ENCODE data around the gene OTOP3.
A peak's percentile ranks its signal among the peaks of the same experiment; 100 is the strongest.
"Not testable (repeated sequence)": the region's sequence is repeated elsewhere in the genome, so short reads cannot be mapped to it uniquely, and the experiment has no call there.

OTOP3 gene

GRCh38 chr17:74981979-74982662 is 46.4 kb downstream of the OTOP3 start:
- peak overlapping the region; percentile 80 for H3K4me3 ChIP-seq (ENCODE audit: low read length)
- peak; percentile 56 for DNase-seq (ENCODE audit: low read depth)
- peak; percentile 6; the same call in 1 of the 2 replicates for TF ChIP-seq CTCF (conservative IDR thresholded peaks at IDR 0.05; ENCODE audit: low read length)

GRCh38 chr17:74982663-74983313 is 47.1 kb downstream of the OTOP3 start:
- H3K4me3 ChIP-seq (ENCODE audit: low read length): peak overlapping the region; percentile 80
- not testable (repeated sequence) for DNase-seq (ENCODE audit: low read depth)

- no peak overlapping the region for H3K4me3 ChIP-seq (ENCODE audit: low read length)
Observed at GRCh38 chr17:74986206-74986576, 50.5 kb downstream of the OTOP3 start.

DNA sequence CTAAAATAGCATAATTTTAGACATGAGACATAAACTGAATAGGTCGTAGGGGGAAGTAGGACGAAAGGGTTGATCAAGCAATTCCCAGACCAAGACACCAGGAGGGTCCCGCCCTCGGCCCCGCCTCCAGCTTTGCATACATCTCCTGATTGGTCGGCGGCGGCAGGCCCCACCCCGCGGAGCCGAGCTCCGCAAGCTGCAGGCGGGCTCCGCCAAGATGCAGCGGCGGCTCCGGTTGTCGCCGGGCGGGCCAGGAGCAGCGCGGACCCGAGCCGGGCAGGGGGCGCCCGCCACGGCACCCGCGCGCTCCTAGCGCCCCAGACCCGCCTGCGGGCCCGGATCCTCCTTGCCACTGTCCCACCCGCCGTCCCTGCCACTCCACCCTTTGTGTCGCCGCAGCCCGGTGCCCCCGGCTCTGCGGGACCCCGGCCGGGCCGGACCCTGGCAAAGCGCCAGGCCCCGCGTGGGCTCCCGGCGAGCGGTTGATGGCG is 51.8 kb downstream of the OTOP3 start, which contains the start of gene CDR2L:
Gene CDR2L (plus strand): TSS at position 215 of the 491 bp plus-strand sequence. CDS start 412 bp downstream, outside the sequence.
- peak; percentile 90 for DNase-seq (ENCODE audit: low read depth)
- TF ChIP-seq CTCF (conservative IDR thresholded peaks at IDR 0.05; ENCODE audit: low read length): no peak
- peak within 1 kb of the TSS; percentile 91 for H3K4me3 ChIP-seq (ENCODE audit: low read length)

More at GRCh38 chr17:74986206-74986576, 50.5 kb downstream of the OTOP3 start:
- TF ChIP-seq CTCF (conservative IDR thresholded peaks at IDR 0.05; ENCODE audit: low read length): no peak
- no peak for DNase-seq (ENCODE audit: low read depth)

- peak; percentile 29 for TF ChIP-seq CTCF (conservative IDR thresholded peaks at IDR 0.05; ENCODE audit: low read length)
- H3K4me3 ChIP-seq (ENCODE audit: low read length): peak overlapping the region; percentile 91
- peak; percentile 78 for DNase-seq (ENCODE audit: low read depth)
Observed at GRCh38 chr17:74987909-74988711, 52.4 kb downstream of the OTOP3 start.

- no peak overlapping the region for H3K4me3 ChIP-seq (ENCODE audit: low read length)
- no peak for DNase-seq (ENCODE audit: low read depth)
- TF ChIP-seq CTCF (conservative IDR thresholded peaks at IDR 0.05; ENCODE audit: low read length): no peak
Observed at GRCh38 chr17:74990581-74991105, 54.9 kb downstream of the OTOP3 start.

DNA sequence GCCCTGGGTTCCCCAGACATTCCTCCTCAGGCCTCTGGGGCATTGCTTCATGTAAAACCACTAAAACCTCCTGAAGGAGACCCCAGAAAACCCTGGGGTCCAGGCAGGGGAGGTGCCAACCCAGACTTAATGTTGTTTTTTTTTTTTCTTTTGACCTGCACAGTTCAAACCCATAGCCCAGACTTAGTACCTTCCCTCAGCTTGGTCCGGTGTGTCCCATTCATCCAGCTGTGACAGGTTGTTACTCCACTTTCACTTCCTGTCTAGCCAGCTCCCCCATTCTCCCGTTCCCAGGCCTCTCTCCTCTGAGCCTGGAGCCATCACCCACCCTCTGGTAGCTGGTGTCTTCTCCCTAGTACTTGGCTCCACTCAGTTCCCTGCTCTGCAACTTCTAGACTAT is 56.5 kb downstream of the OTOP3 start:
- no peak for TF ChIP-seq CTCF (conservative IDR thresholded peaks at IDR 0.05; ENCODE audit: low read length)
- no peak overlapping the region for H3K4me3 ChIP-seq (ENCODE audit: low read length)
- DNase-seq (ENCODE audit: low read depth): no peak
